K562 (cell line): ENCODE measurements around the gene ITPK1. TPM values are rescaled to one million over a fixed set of nuclear protein-coding genes. Genes with fewer than 3 reads are reported as not detected.

ENCODE experiments used
- HDAC8 ChIP-seq: fragments of 450-650 bp; IDR thresholded peaks from 2 replicates; pipeline ENCODE4 v1.6.1; 2016; ENCODE audit warnings: mild to moderate bottlenecking, missing genetic modification characterization, moderate library complexity, missing compliant biosample characterization
- SMAD4 ChIP-seq: fragments of 250-450 bp; sonication (Bioruptor Pico); conservative IDR thresholded peaks from 2 replicates; pipeline ENCODE4 v1.8.0; 2021; ENCODE audit warnings: inconsistent platforms, mild to moderate bottlenecking, moderate library complexity
- TEAD1 ChIP-seq, 2 experiments: fragments of 450-650 bp in 1 of 2; sonication (generic) in 1 of 2; formaldehyde crosslinking; IDR thresholded peaks; 2 replicates each; pipeline versions ENCODE4 v1.4.0 to v1.8.0; 2020 to 2022; ENCODE audit warnings: mild to moderate bottlenecking in 2 of 2, missing genetic modification reagents in 1 of 2
- polyA plus RNA-seq, 8 experiments: library from polyadenylated mRNA; depleted of rRNA in 4 of 8; stranded (reverse) in 5 of 8; unstranded in 3 of 8; fragments of >200 nt; fragmentation: Nextera tagmentation in 2 of 8; fragmentation: Illumina TruSeq in 1 of 8; extraction: Ambion mirVana in 2 of 8; extraction: Trizol in 1 of 8; gene quantifications; 2 replicates each; pipeline versions ENCODE4 v1.2.1 to v1.2.3, GENCODE V29; 2011 to 2014; ENCODE audit warnings: inconsistent platforms in 1 of 8, missing spikeins in 1 of 8
- total RNA-seq, 7 experiments: library from RNA; depleted of rRNA in 6 of 7; stranded (reverse); fragments of >200 nt in 6 of 7; fragmentation: Illumina TruSeq in 2 of 7; extraction: Trizol in 2 of 7; gene quantifications; 2 replicates each; pipeline versions ENCODE4 v1.2.1 to v1.2.3, GENCODE V29; 2011 to 2021; ENCODE audit warnings: low replicate concordance in 1 of 7
- TF ChIP-seq, protein P1 (sequence below), 2 experiments: fragments of 450-650 bp; IDR thresholded peaks; 2 replicates each; pipeline ENCODE4 v1.6.1; 2016
- TF ChIP-seq, protein P2 (sequence below), 2 experiments: fragments of 450-650 bp in 1 of 2; sonication (generic) in 1 of 2; formaldehyde crosslinking in 1 of 2; IDR thresholded peaks in 1 of 2; conservative IDR thresholded peaks in 1 of 2; 2 replicates each; pipeline versions ENCODE4 v1.6.1 to v1.8.1; 2016 to 2023; ENCODE audit warnings: mild to moderate bottlenecking in 2 of 2, moderate library complexity in 2 of 2, inconsistent platforms in 1 of 2, missing genetic modification reagents in 1 of 2
- TF ChIP-seq, protein P3 (sequence below), 2 experiments: fragments of 200-800 bp in 1 of 2; sonication (Bioruptor generic) in 1 of 2; sonication (generic) in 1 of 2; formaldehyde crosslinking in 1 of 2; IDR thresholded peaks in 1 of 2; conservative IDR thresholded peaks in 1 of 2; 2 replicates each; pipeline versions ENCODE4 v1.5.0 to v1.6.1; 2016 to 2020; ENCODE audit warnings: missing compliant biosample characterization in 1 of 2, missing genetic modification characterization in 1 of 2, missing genetic modification reagents in 1 of 2

The ITPK1 gene
- total and polyA plus RNA-seq, 9 of the 15 experiments (the other 6 are each of a cell fraction or from before 2014, with no cell fraction given), result 1.2 to 39.2 (median 23.0) TPM

DNA sequence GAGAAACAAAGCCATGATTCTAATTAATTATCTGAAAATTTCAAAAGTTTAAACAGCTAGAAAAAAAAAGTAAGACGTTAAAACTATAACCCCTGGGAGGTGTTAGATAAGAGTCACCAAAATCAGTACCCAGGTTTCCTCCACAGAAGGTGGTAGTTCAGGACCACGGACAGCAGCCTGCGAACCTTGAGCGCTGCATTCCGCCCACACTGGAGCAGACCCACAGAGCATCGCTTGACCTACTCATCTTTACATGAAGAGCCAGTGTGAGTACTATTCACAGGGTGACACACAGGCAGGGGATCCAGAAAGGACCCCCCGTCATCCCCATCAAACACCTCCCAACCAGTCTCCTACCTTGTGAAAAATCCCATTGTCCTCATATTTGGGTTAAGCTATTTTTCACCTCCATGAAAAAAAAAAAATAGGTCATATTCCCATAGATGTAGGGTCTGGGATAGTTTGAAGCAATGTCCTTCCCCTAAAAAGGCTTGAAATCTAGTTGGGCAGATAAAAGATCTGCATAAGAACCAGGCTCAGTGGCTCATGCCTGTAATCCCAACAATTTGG lies 201.6 kb downstream of the ITPK1 start (continued):
- TF ChIP-seq, protein P1, sequence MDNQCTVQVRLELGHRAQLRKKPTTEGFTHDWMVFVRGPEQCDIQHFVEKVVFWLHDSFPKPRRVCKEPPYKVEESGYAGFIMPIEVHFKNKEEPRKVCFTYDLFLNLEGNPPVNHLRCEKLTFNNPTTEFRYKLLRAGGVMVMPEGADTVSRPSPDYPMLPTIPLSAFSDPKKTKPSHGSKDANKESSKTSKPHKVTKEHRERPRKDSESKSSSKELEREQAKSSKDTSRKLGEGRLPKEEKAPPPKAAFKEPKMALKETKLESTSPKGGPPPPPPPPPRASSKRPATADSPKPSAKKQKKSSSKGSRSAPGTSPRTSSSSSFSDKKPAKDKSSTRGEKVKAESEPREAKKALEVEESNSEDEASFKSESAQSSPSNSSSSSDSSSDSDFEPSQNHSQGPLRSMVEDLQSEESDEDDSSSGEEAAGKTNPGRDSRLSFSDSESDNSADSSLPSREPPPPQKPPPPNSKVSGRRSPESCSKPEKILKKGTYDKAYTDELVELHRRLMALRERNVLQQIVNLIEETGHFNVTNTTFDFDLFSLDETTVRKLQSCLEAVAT (IDR thresholded peaks at IDR 0.05), result no peak
- TF ChIP-seq, protein P2, sequence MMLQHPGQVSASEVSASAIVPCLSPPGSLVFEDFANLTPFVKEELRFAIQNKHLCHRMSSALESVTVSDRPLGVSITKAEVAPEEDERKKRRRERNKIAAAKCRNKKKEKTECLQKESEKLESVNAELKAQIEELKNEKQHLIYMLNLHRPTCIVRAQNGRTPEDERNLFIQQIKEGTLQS (IDR thresholded peaks at IDR 0.05), result no peak
- TF ChIP-seq, protein P2 (CRISPR knock-in tag; conservative IDR thresholded peaks at IDR 0.05), result no peak
- TF ChIP-seq, protein P3, sequence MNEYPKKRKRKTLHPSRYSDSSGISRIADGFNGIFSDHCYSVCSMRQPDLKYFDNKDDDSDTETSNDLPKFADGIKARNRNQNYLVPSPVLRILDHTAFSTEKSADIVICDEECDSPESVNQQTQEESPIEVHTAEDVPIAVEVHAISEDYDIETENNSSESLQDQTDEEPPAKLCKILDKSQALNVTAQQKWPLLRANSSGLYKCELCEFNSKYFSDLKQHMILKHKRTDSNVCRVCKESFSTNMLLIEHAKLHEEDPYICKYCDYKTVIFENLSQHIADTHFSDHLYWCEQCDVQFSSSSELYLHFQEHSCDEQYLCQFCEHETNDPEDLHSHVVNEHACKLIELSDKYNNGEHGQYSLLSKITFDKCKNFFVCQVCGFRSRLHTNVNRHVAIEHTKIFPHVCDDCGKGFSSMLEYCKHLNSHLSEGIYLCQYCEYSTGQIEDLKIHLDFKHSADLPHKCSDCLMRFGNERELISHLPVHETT (CRISPR knock-in tag; conservative IDR thresholded peaks at IDR 0.05 in 1 of 2, IDR thresholded peaks at IDR 0.05 in 1 of 2), result no peak
- TF ChIP-seq SMAD4 (no peak), HDAC8 (tag) (no peak), TEAD1 (CRISPR knock-in tag; IDR thresholded peaks at IDR 0.05) (peak in 1 of 2 experiments; percentile 54; a peak in 1 of 4 replicates)
